Skeletal muscle cell (primary cell): ENCODE results near the gene PWWP2B.

Source experiments
- DNase-seq: peaks from one replicate; pipeline ENCODE4 v3.0.0-alpha.2; 2010; ENCODE audit warnings: low read depth
- H3K4me3 ChIP-seq: 2 replicates; pipeline ENCODE4 v1.5.1; 2011; ENCODE audit warnings: low read depth, mild to moderate bottlenecking, control low read depth, low read length, moderate library complexity

The PWWP2B gene

DNA sequence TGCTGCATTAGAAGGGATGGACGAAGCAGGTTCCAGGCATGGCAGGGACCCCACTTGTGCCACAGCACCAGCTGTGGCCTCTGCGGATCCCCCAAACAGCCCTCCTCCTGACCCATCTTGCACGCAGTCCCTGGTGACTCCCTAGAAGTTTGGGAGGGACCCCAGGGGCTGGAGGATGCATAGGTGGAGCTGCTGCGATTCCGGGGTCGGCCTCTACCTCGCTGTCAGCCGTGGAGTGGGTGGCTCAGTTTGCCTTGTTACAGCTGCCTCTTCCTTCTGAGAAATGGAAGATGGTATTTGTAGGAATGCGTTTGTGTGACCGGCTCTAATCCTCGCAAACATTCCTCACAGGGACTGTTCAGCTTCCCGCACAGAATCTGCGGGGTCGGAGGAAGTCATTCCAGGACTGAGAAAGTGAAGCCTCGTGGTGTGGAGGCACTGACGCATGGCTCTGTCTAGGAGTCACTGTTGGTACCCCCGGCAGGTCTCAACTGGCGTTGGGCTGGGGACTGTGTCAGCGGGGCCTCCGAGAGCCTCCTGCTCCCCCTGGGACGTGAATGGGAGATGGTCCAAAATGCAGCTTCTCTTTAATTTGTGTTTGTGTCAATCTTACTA, 17.5 kb downstream of the PWWP2B start:
- no peak overlapping the region for H3K4me3 ChIP-seq
- DNase-seq: no peak

DNA sequence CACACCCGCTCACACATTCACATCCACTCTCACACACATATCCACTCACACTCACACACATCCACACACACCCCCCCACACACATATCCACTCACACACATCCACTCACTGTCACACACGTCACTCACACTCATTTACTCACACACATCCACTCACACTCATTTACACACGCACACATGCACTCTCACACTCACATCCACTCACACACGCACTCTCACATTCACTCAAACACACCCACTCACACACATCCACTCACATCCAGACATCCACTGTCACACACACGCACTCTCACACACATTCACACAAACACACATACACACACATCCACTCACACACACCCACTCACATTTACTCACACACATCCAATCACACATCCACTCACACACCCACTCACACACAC, 18.3 kb downstream of the PWWP2B start:
- H3K4me3 ChIP-seq: no peak overlapping the region
- no peak for DNase-seq

DNA sequence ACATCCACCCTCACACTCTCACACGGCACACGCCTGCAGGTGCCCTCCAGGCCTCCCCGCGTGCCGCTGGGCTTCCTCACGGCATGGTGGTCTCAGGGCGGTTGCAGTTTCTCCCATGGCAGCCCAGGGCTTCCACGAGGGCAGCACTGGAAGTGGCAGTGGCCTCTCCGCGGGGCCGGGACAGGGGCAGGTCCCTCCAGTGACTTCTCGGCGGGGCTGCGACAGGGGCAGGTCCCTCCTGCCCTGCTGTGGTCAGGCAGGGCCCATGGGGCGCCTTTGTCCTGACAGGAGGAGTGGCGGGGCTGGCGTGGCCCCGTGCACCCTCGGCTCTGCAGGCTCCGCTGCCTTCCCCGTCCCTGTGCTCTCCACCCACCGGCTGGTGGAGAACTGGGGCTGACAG, 19.0 kb downstream of the PWWP2B start:
- H3K4me3 ChIP-seq: no peak overlapping the region
- no peak for DNase-seq

- H3K4me3 ChIP-seq: no peak overlapping the region
- no peak for DNase-seq
Observed at GRCh38 chr10:132416566-132417256, 19.7 kb downstream of the PWWP2B start.

DNA sequence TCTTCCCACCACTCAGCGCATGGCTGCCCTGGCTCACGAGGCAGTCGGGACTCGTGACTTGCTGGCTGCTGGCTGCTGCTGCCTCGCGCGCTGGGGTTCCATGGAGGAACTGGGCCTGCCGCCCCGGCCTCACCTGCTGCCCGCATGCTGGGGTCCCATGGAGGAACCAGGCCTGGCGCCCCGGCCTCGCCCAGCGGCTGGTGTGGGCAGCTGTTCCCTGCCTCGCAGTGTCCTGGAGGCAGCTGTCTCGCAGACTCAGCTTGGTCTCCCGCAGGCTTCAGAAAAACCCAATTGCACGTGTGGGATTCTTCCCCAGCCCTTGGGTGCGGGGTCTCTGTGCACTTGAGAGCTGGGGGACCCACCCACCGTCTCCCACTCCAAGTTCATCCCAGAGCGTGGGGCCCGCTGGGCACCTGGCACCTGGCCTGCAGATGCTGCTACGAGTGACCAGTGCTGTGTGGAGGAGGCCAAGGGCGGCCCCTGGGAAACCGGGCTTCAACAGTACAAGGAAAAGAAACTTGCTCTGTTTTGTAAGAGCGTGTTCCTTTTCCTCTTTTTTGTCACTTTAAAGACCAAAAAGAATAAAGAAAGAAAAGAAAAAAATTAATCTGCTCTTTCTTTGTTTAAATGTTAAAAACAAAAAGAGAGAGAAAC, 20.4 kb downstream of the PWWP2B start:
- DNase-seq: no peak
- H3K4me3 ChIP-seq: no peak overlapping the region

- H3K4me3 ChIP-seq: no peak overlapping the region
- DNase-seq: no peak
Observed at GRCh38 chr10:132417957-132418441, 21.0 kb downstream of the PWWP2B start.

GRCh38 chr10:132418527-132419416, 21.8 kb downstream of the PWWP2B start:
- no peak for DNase-seq
- no peak overlapping the region for H3K4me3 ChIP-seq

GRCh38 chr10:132419538-132420468, 22.8 kb downstream of the PWWP2B start:
- DNase-seq: no peak
- H3K4me3 ChIP-seq: no peak overlapping the region

GRCh38 chr10:132420469-132420980, 23.5 kb downstream of the PWWP2B start:
- H3K4me3 ChIP-seq: no peak overlapping the region
- DNase-seq: no peak

DNA sequence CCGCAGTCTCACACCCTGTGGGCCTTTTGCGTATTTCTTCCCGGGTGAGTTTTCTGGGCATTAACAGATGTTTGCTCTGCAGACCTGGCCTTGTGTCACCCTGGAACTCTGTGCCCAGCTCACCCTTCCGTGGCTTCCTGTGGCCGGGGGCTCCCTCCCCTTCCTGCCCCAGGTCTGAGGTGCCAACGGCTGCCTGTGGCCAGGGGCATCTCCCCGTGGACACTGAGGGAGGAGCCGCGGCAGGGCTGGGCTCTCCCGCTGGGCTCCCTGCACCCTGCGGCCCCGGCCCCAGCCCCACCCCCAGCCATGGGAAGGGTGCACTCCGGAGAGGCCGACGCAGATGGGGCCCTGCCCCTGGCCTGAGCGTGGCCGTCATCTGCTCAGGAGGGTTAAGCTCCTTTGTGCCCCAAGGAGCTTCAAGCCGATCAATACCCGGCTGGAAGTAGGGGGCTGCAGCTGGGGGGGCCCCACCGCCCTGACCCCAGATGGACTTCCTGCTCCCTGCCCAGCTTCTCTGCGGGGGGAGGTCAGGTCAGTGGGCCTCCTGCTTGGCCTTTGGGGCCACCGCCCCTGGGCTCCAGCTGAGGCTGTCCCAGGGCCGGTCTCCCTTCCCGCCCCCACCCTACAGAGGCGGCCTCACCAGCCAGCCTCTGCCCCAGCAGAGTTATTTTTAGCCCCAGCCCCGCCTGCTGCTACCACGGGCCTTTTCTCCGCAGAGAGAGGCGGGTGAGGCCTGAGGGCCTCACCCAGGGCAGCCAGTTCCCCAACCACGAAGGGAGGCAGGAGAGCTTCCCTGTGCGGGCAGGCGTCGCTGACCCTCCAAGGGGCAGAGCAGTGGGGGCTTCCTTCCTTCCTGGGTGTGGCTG, 24.2 kb downstream of the PWWP2B start:
- no peak overlapping the region for H3K4me3 ChIP-seq
- DNase-seq: no peak

DNA sequence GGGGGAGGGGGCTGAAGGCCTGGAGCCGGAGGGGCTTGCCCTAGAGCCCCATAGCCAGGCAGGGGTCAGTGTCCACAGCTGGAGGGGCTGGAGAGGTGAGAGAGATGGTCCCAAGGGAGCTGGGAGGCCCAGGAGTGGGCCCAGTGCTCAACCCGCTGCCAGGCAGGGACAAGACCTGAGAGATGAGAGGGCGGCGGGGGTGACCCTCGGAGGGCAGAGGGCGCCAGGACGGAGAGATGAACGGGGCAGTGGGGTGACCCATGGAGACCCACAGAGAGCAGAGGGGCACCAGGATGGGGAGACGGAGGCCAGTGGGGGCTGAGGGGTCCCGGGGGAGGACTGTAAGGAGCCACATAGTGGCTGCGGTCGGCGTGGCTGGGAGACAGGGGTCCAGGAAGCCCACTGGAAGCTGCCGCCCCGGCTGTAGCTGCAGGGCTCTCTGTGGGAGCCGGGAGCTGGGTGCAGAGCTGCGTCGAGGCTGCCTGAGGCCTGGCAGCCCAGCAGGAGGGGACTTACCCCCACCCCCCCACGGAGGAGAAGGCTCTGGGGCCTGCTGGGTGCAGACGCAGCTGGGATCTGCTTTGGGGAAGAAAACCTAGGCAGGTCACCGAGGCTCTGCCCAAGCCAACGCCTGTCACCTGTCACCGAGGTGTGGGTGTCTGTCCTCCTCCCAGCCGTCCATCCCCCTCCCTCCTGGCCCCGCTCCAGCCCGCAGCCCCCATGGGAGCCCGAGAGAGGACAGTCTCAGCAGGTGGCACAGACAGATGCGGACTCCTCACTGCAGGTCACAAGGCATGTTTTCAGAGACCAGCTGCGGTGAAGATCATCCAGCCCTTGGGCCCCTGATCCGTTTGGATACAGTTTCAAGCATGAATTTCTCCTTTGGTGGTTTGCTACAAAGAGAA, 25.1 kb downstream of the PWWP2B start:
- H3K4me3 ChIP-seq: no peak overlapping the region

GRCh38 chr10:132422903-132423825, 26.2 kb downstream of the PWWP2B start:
- no peak for DNase-seq

More for the DNA sequence above, 25.1 kb downstream of the PWWP2B start:
- no peak for DNase-seq

GRCh38 chr10:132423966-132424861, 27.2 kb downstream of the PWWP2B start:
- no peak overlapping the region for H3K4me3 ChIP-seq
- no peak for DNase-seq

More at GRCh38 chr10:132422903-132423825, 26.2 kb downstream of the PWWP2B start:
- no peak overlapping the region for H3K4me3 ChIP-seq

DNA sequence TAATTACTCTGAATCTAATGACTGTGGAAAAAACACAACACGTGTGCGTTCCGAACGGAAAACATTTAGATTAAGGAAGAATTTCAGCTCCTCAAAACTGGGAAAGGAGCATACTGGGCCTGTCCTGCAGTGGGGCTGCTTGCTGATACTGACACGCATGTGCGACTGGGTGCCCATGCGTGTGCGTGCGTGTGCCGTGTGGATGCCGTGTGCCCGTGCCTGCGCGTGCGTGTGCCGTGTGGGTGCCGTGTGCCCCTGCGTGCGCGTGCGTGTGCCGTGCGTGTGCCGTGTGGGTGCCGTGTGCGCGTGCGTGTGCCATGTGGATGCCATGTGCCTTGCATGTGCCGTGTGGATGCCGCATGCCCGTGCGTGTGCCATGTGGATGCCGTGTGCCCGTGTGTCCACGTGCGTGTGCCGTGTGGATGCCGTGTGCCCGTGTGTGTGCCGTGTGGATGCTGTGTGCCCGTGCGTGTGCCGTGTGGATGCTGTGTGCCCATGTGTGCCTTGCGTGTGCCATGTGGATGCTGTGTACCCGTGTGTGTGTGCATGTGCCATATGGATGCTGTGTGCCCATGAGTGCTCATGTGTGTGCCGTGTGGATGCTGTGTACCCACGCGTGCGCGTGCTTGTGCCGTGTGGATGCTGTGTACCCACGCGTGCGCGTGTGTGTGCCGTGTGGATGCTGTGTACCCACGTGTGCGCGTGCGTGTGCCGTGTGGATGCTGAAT, 28.2 kb downstream of the PWWP2B start:
- no peak overlapping the region for H3K4me3 ChIP-seq
- no peak for DNase-seq
